CD4-positive, alpha-beta T cell (primary cell): ENCODE results near the gene YLPM1. TPM values are rescaled to one million over a fixed set of nuclear protein-coding genes. Genes with fewer than 3 reads are reported as not detected.
A peak's percentile ranks its signal among the peaks of the same experiment; 100 is the strongest.

Source experiments
- ATAC-seq: fragments of 200-7000 bp; cut with Tn5 transposase; one replicate; pipeline ENCODE4 v1.10.0; 2022; ENCODE audit warnings: mild to moderate bottlenecking; ENCODE audit not compliant: poor library complexity
- CTCF ChIA-PET: fragments of 350-600 bp; sonication (Branson Sonifier 250); formaldehyde crosslinking; loops from one replicate; lab custom pipeline; 2021; ENCODE audit warnings: antibody characterized with exemption, inconsistent platforms; lab: Charles Lee
- POLR2A ChIA-PET: fragments of 350-600 bp; sonication (Branson Sonifier 250); formaldehyde crosslinking; loops from one replicate; lab custom pipeline; 2021; ENCODE audit warnings: antibody characterized with exemption, inconsistent platforms; lab: Charles Lee
- DNase-seq, 14 experiments: peaks; one replicate each; pipeline ENCODE4 v3.0.0-alpha.2; 2013 to 2020; ENCODE audit warnings: mixed read lengths in 2 of 14
- H3K27ac ChIP-seq, 2 donors: one replicate each; pipeline versions ENCODE4 v1.5.1 to v1.7.0; 2013; ENCODE audit warnings: low read length in 2 of 2, low read depth in 1 of 2, mild to moderate bottlenecking in 1 of 2
- H3K27me3 ChIP-seq, 2 experiments: 1 replicate in 1 of 2; 2 replicates in 1 of 2; pipeline versions ENCODE4 v1.6.1 to v1.7.0; 2013; ENCODE audit warnings: low read length in 2 of 2, control low read depth in 1 of 2, mild to moderate bottlenecking in 1 of 2, moderate library complexity in 1 of 2; ENCODE audit not compliant: insufficient read depth in 2 of 2, control insufficient read depth in 1 of 2
- H3K36me3 ChIP-seq: one replicate; pipeline ENCODE4 v1.6.1; 2013; ENCODE audit warnings: low read length, control low read depth; ENCODE audit not compliant: insufficient read depth
- H3K4me1 ChIP-seq: one replicate; pipeline ENCODE4 v1.6.1; 2013; ENCODE audit warnings: low read length, control low read depth; ENCODE audit not compliant: insufficient read depth
- H3K4me3 ChIP-seq: one replicate; pipeline ENCODE4 v1.5.1; 2013; ENCODE audit warnings: mild to moderate bottlenecking, low read length, moderate library complexity
- H3K9me3 ChIP-seq, 2 experiments: 1 replicate in 1 of 2; 2 replicates in 1 of 2; pipeline versions ENCODE4 v1.6.1 to v1.7.0; 2013; ENCODE audit warnings: low read length in 2 of 2, mild to moderate bottlenecking in 2 of 2, control low read depth in 1 of 2, moderate library complexity in 1 of 2; ENCODE audit not compliant: control insufficient read depth in 1 of 2, insufficient read depth in 1 of 2
- H3K27ac Mint-ChIP-seq: one replicate; pipeline ENCODE4 v1.8.0; 2020; ENCODE audit warnings: mixed read lengths
- H3K27me3 Mint-ChIP-seq: one replicate; pipeline ENCODE4 v1.8.0; 2021; ENCODE audit warnings: mixed read lengths
- H3K36me3 Mint-ChIP-seq: one replicate; pipeline ENCODE4 v1.8.0; 2021; ENCODE audit warnings: low read depth, mixed read lengths
- H3K4me1 Mint-ChIP-seq: one replicate; pipeline ENCODE4 v1.8.0; 2021; ENCODE audit warnings: low read depth, mixed read lengths
- H3K4me3 Mint-ChIP-seq: one replicate; pipeline ENCODE4 v1.8.0; 2020; ENCODE audit warnings: mild to moderate bottlenecking, mixed read lengths
- H3K9me3 Mint-ChIP-seq: one replicate; pipeline ENCODE4 v1.8.0; 2020; ENCODE audit warnings: mixed read lengths
- intact Hi-C, 2 experiments: fragments of 100-400 bp; cut with DNase I in 1 of 2; cut with micrococcal nuclease in 1 of 2; formaldehyde crosslinking; loops; one replicate each; pipeline versions ENCODE4 v1.15.1 to v1.9.0; 2023 to 2025; cut with DNase I, micrococcal nuclease
- total RNA-seq, 174 experiments: library from RNA in 2 of 174; stranded (reverse) in 2 of 174; gene quantifications; one replicate each; pipeline ENCODE4 v1.2.3 and lab custom pipeline; 2021 to 2026
- TF ChIP-seq, protein P1 (sequence below): fragments of 200-600 bp; IDR thresholded peaks from one replicate; pipeline ENCODE4 v1.8.0; 2022; ENCODE audit warnings: antibody characterized with exemption, mild to moderate bottlenecking

YLPM1 gene
- total RNA-seq, 2 experiments from 2014 or later = 87.2 to 88.6 TPM

DNA sequence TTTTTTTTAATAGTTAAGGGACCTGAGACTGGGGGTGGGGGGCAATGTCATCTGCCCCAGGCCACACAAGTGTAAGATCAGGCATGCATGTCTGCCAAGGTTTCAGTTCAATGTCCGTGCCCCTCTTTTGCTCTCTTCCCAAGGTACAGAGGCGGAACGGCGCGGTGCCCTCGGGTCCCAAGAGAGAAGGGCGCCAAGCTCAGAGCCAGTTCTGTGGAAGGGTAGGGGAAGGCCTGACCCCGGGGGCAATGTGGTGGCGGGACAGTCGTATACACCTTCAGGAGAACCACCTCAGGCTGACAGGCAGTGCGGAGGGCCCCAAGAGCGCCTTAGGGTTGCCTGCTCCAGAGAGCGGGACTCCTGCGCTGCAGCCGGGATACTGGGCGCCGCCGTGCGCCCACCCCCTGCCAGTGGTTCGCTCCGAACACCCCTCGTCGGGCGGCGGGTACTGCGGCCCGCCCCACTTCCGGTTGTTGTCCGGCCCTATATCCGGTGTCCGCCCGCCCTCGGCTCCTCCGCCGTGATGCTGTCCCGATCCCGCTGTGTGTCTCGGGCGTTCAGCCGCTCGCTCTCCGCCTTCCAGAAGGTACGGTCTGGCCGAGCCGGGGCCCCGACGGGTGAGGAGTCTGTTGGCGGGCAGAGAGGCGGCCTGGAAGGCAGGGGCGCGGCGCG is 118.5 kb downstream of the YLPM1 start, which contains the start of gene DLST:
Gene DLST, plus strand, starts transcription at position 486 of the 672 bp plus-strand sequence. Its CDS starts 38 bp downstream, at position 524.
- TF ChIP-seq, protein P1, sequence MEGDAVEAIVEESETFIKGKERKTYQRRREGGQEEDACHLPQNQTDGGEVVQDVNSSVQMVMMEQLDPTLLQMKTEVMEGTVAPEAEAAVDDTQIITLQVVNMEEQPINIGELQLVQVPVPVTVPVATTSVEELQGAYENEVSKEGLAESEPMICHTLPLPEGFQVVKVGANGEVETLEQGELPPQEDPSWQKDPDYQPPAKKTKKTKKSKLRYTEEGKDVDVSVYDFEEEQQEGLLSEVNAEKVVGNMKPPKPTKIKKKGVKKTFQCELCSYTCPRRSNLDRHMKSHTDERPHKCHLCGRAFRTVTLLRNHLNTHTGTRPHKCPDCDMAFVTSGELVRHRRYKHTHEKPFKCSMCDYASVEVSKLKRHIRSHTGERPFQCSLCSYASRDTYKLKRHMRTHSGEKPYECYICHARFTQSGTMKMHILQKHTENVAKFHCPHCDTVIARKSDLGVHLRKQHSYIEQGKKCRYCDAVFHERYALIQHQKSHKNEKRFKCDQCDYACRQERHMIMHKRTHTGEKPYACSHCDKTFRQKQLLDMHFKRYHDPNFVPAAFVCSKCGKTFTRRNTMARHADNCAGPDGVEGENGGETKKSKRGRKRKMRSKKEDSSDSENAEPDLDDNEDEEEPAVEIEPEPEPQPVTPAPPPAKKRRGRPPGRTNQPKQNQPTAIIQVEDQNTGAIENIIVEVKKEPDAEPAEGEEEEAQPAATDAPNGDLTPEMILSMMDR = no peak
- Mint-ChIP-seq H3K9me3 (no peaks in the 10 kb centered on the region), H3K4me1 (peaks cover 70% of the 10 kb centered on the region), H3K27me3 (no peaks in the 10 kb centered on the region), H3K36me3 (peaks cover 41% of the 10 kb centered on the region), H3K27ac (peak within 1 kb of the TSS; percentile 92), H3K4me3 (peak within 1 kb of the TSS; percentile 99)
- Histone ChIP-seq H3K4me3 (peak within 1 kb of the TSS; percentile 95), H3K4me1 (peaks cover 53% of the 10 kb centered on the region), H3K9me3 (no peaks in the 10 kb centered on the region), H3K27me3 (no peaks in the 10 kb centered on the region), H3K27ac (peak within 1 kb of the TSS; percentile 82 to 88), H3K36me3 (peaks cover 10% of the 10 kb centered on the region)
- intact Hi-C loops = loop anchor here (2.0 to 5.0 kb wide), 5 partner anchors 15 to 119 kb away; partner anchors contain the start of gene YLPM1 (in 1 of the 2)
- ChIA-PET POLR2A (interaction anchor here (0.7 to 3.6 kb wide), 9 partner anchors 10 to 120 kb away, joined by 3 to 36 read pairs (median 12); partner anchors contain the start of genes RPS6KL1 and YLPM1), CTCF (interaction anchor here (1.1 to 2.8 kb wide), 4 partner anchors 21 to 182 kb away, joined by 3 to 21 read pairs (median 10); partner anchors contain the start of genes ACYP1 and YLPM1)
- DNase-seq (peak; percentile 70 to 92 (median 80)), ATAC-seq (peak; percentile 61)

DNA sequence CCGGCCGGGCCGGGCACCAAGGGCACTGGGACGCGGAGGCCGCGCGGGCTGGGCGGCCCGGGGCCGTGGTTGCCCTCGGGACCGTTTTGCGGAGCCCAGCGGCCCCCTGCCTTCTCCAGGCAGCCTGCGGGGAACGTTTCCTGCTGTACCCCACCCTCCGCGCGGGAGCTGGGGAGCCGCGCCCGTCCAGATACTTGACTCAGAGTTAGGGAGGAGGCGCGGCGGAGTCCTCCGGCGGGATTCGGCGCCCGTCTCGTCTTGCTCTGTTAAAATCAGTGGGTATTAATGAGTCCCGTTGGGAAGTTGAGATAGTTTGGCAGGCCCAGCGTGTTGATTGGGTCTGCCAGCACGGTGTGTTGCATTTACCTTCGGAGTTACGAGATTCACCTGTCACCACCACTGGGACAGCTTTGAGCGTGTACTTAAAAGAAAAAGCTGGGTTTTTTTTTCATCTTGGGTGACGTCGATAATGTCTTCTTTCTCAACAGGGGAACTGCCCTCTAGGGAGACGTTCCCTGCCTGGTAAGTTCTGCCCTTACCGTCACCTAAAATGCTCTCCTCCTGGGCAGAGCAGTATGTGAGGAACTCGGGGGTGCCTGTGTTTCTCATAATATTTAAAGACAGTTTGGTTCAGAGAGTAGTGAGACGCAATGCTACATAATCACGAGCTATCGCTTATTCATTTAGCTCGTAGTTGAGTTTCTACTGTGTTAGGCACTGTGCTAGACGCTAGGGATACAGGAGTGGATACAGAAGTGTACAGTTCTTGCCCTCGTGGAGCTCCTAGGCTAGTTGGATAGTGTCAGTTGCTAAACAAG is 119.2 kb downstream of the YLPM1 start:
- Mint-ChIP-seq H3K4me1 (peaks cover 71% of the 10 kb centered on the region), H3K27ac (peak overlapping the region; percentile 92), H3K27me3 (no peaks in the 10 kb centered on the region), H3K36me3 (peaks cover 43% of the 10 kb centered on the region), H3K9me3 (no peaks in the 10 kb centered on the region), H3K4me3 (peak overlapping the region; percentile 99)
- Histone ChIP-seq H3K36me3 (peaks cover 10% of the 10 kb centered on the region), H3K9me3 (no peaks in the 10 kb centered on the region), H3K4me1 (peaks cover 54% of the 10 kb centered on the region), H3K4me3 (peak overlapping the region; percentile 95), H3K27ac (peak overlapping the region; percentile 82 to 88), H3K27me3 (no peaks in the 10 kb centered on the region)
- ChIA-PET CTCF (interaction anchor here (1.1 to 2.8 kb wide), 6 partner anchors 21 to 207 kb away, joined by 3 to 21 read pairs (median 5); partner anchors contain the start of genes ACYP1 and YLPM1), POLR2A (interaction anchor here (0.7 to 3.6 kb wide), 11 partner anchors 11 to 120 kb away, joined by 3 to 36 read pairs (median 10); partner anchors contain the start of genes RPS6KL1 and YLPM1)
- TF ChIP-seq, protein P1 = no peak
- DNase-seq (peak; percentile 14 to 88 (median 52)), ATAC-seq (peak; percentile 73)
- intact Hi-C loops = loop anchor here (2.0 to 5.0 kb wide), 4 partner anchors 16 to 120 kb away; partner anchors contain the start of gene YLPM1 (in 1 of the 2)

Other genes starting within 250 kb of the YLPM1 start
- under 1 TPM; 0.45 to 0.47 TPM for gene LTBP2, start 151.1 kb upstream of the YLPM1 start, total RNA-seq
- gene AREL1, start 50.2 kb upstream of the YLPM1 start, total RNA-seq = 10 to 100 TPM; 30.6 to 35.9 TPM
- 10 to 100 TPM; 31.9 to 32.9 TPM for gene FCF1, start 50.2 kb upstream of the YLPM1 start, total RNA-seq
- under 1 TPM in 1 of 2 experiments, not detected in 1; 0.25 TPM for gene PROX2, start 112.8 kb downstream of the YLPM1 start, total RNA-seq
- 100 to 1,000 TPM; 162 to 170 TPM for gene DLST, start 118.6 kb downstream of the YLPM1 start, total RNA-seq
- 10 to 100 TPM; 12.5 to 12.7 TPM for gene RPS6KL1, start 159.9 kb downstream of the YLPM1 start, total RNA-seq
- gene PGF, start 192.3 kb downstream of the YLPM1 start, total RNA-seq = under 1 TPM in 1 of 2 experiments, not detected in 1; 0.11 TPM
- 10 to 100 TPM; 21.0 to 24.2 TPM for gene EIF2B2, start 239.6 kb downstream of the YLPM1 start, total RNA-seq